HG03060 (cell line): ENCODE results near the gene B3GNT7.

Experiments used
- ATAC-seq: cut with Tn5 transposase; IDR thresholded peaks from one replicate; pipeline ENCODE4 v1.9.1; 2021; ENCODE audit warnings: low read depth, moderate number of reproducible peaks; ENCODE audit not compliant: unreplicated experiment

The B3GNT7 gene

GRCh38 chr2:231383416-231384108 is 11.9 kb upstream of the B3GNT7 start:
- no peak for ATAC-seq

GRCh38 chr2:231384109-231384435 is 11.4 kb upstream of the B3GNT7 start:
- ATAC-seq, result no peak

GRCh38 chr2:231384970-231385369 is 10.5 kb upstream of the B3GNT7 start:
- ATAC-seq, result no peak

- no peak for ATAC-seq
Measured at GRCh38 chr2:231385429-231385828, 10.1 kb upstream of the B3GNT7 start.

GRCh38 chr2:231386446-231386845 is 9.1 kb upstream of the B3GNT7 start:
- ATAC-seq, result no peak

GRCh38 chr2:231387904-231388724 is 7.4 kb upstream of the B3GNT7 start:
- no peak for ATAC-seq

- ATAC-seq, result no peak
Measured at GRCh38 chr2:231388725-231389346, 6.7 kb upstream of the B3GNT7 start.

- ATAC-seq, result no peak
Measured at GRCh38 chr2:231390667-231391066, 4.8 kb upstream of the B3GNT7 start.

GRCh38 chr2:231391981-231392380 is 3.5 kb upstream of the B3GNT7 start:
- ATAC-seq, result no peak

- no peak for ATAC-seq
Measured at GRCh38 chr2:231392431-231393148, 2.9 kb upstream of the B3GNT7 start.

- ATAC-seq, result no peak
Measured at GRCh38 chr2:231393149-231394131, 2.1 kb upstream of the B3GNT7 start.

- ATAC-seq, result peak; percentile 45
Measured at GRCh38 chr2:231394211-231395141, 1.0 kb upstream of the B3GNT7 start.

- ATAC-seq, result no peak
Measured at GRCh38 chr2:231396058-231396821, 730 bp downstream of the B3GNT7 start.

- no peak for ATAC-seq
Measured at GRCh38 chr2:231397011-231397927, 1.8 kb downstream of the B3GNT7 start.

- no peak for ATAC-seq
Measured at GRCh38 chr2:231397928-231398294, 2.4 kb downstream of the B3GNT7 start.

- ATAC-seq, result no peak
Measured at GRCh38 chr2:231398585-231398984, 3.1 kb downstream of the B3GNT7 start.
